H1 (cell line): ENCODE measurements around the gene FCN2. TPM values are rescaled to one million over a fixed set of nuclear protein-coding genes. Genes with fewer than 3 reads are reported as not detected.

Experiments used
- CHD7 ChIP-seq: fragments of 300-600 bp; sonication (generic); IDR thresholded peaks from 2 replicates; pipeline ENCODE4 v1.7.1; 2012; ENCODE audit warnings: low read length, moderate library complexity, mild to moderate bottlenecking, inconsistent platforms; ENCODE audit not compliant: insufficient replicate concordance
- GABPA ChIP-seq: IDR thresholded peaks from 2 replicates; pipeline ENCODE4 v1.6.1; 2011; ENCODE audit warnings: mild to moderate bottlenecking, low read length, moderate library complexity, borderline replicate concordance; ENCODE audit not compliant: insufficient read depth
- GTF2F1 ChIP-seq: IDR thresholded peaks from 2 replicates; pipeline ENCODE4 v1.6.1; 2012; ENCODE audit warnings: low read depth, low read length, improper control_type of control experiment, borderline replicate concordance
- HDAC6 ChIP-seq: IDR thresholded peaks from one replicate; pipeline ENCODE4 v1.7.1; 2012; ENCODE audit warnings: low read depth, mild to moderate bottlenecking, inconsistent platforms, low read length, moderate library complexity
- KDM4A ChIP-seq: IDR thresholded peaks from one replicate; pipeline ENCODE4 v1.7.1; 2012; ENCODE audit warnings: low read depth, mild to moderate bottlenecking, moderate library complexity, low read length, inconsistent platforms; ENCODE audit not compliant: severe bottlenecking
- POLR2A ChIP-seq, 2 experiments: IDR thresholded peaks; 1 replicate in 1 of 2; 2 replicates in 1 of 2; pipeline ENCODE4 v1.6.1; 2011; ENCODE audit warnings: low read depth in 2 of 2, low read length in 2 of 2, mild to moderate bottlenecking in 2 of 2; ENCODE audit errors: control extremely low read depth in 1 of 2
- RFX5 ChIP-seq: IDR thresholded peaks from 2 replicates; pipeline ENCODE4 v1.6.1; 2011; ENCODE audit warnings: low read depth, low read length, improper control_type of control experiment, borderline replicate concordance
- SUZ12 ChIP-seq: fragments of 200-600 bp; sonication (generic); IDR thresholded peaks from 2 replicates; pipeline ENCODE4 v1.6.1; 2012; ENCODE audit warnings: mild to moderate bottlenecking, inconsistent platforms, low read length, moderate library complexity, mixed read lengths
- TAF1 ChIP-seq: IDR thresholded peaks from 2 replicates; pipeline ENCODE4 v1.6.1; 2011; ENCODE audit warnings: mild to moderate bottlenecking, low read depth, low read length
- YY1 ChIP-seq: IDR thresholded peaks from 2 replicates; pipeline ENCODE4 v1.6.1; 2011; ENCODE audit warnings: low read depth, mild to moderate bottlenecking, low read length
- polyA plus RNA-seq, 7 experiments: library from polyadenylated mRNA; depleted of rRNA in 3 of 7; stranded (reverse) in 5 of 7; unstranded in 2 of 7; fragments of >200 nt in 5 of 7; fragments of 200-250 nt in 2 of 7; gene quantifications; 1 replicate in 5 of 7; 2 replicates in 1 of 7; 4 replicates in 1 of 7; pipeline versions ENCODE4 v1.2.1 to v1.2.3, GENCODE V29; 2011 to 2013; ENCODE audit warnings: missing spikeins in 2 of 7, mixed read lengths in 2 of 7
- total RNA-seq: library from RNA; stranded (reverse); fragmentation: NEBNext Ultra II Directional; extraction: Animal tissue kit (Norgen Biotek cat#: 25700); gene quantifications from 2 replicates; pipeline ENCODE4 v1.2.1, GENCODE V29; 2021

Gene FCN2
- total and polyA plus RNA-seq, 2 of the 8 experiments (the other 6 are each of a cell fraction or from before 2014, with no cell fraction given) = not detected

GRCh38 chr9:134917431-134918373 is 37.1 kb downstream of the FCN2 start, which contains the start of gene FCN1 (continued):
- TF ChIP-seq CHD7 = no peak
- no peak for TF ChIP-seq POLR2A (IDR thresholded peaks at IDR 0.05; ENCODE audit: control extremely low read depth in 1 of 2, low read depth in 2 of 2, low read length in 2 of 2)
- TF ChIP-seq GTF2F1 = no peak
- TF ChIP-seq YY1 = no peak
- TF ChIP-seq RFX5 = no peak
- TF ChIP-seq SUZ12 = no peak
- no peak for TF ChIP-seq KDM4A
- TF ChIP-seq TAF1 = no peak
- no peak for TF ChIP-seq GABPA
- TF ChIP-seq HDAC6 = no peak
